MM.1S (cell line): ENCODE results near the gene ZNF181.

Experiments used
- EZH2 ChIP-seq: fragments of 300-600 bp; sonication (generic); optimal IDR thresholded peaks from 2 replicates; pipeline ENCODE3; 2017; ENCODE audit warnings: low read depth, mild to moderate bottlenecking, antibody characterized with exemption, low read length, mixed read lengths
- TF ChIP-seq, protein P1 (sequence below): fragments of 300-600 bp; sonication (generic); IDR thresholded peaks from 2 replicates; pipeline ENCODE4 v1.5.1; 2016; ENCODE audit warnings: antibody characterized with exemption, low read length, mixed read lengths

DNA sequence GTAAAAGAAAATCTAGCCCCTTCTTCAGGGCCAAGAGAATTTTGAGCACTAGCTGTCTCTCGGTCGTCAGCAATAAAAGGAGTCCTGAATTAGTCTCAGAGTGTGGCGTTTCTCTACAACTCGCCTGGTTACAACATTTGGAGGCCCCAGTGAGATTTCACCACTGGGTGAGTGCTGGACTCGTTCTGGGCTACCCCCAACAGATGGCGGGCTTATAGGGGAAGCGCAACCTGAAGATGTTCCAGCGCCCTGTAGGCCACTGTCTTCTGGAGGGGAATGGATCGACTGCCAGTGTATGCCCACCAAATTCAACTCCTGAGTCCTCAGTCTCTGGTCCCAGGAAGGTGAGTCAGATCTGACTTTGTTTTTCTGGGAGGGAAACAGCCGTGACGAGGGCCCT is 11.7 kb upstream of the ZNF181 start:
- TF ChIP-seq, protein P1, sequence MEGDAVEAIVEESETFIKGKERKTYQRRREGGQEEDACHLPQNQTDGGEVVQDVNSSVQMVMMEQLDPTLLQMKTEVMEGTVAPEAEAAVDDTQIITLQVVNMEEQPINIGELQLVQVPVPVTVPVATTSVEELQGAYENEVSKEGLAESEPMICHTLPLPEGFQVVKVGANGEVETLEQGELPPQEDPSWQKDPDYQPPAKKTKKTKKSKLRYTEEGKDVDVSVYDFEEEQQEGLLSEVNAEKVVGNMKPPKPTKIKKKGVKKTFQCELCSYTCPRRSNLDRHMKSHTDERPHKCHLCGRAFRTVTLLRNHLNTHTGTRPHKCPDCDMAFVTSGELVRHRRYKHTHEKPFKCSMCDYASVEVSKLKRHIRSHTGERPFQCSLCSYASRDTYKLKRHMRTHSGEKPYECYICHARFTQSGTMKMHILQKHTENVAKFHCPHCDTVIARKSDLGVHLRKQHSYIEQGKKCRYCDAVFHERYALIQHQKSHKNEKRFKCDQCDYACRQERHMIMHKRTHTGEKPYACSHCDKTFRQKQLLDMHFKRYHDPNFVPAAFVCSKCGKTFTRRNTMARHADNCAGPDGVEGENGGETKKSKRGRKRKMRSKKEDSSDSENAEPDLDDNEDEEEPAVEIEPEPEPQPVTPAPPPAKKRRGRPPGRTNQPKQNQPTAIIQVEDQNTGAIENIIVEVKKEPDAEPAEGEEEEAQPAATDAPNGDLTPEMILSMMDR, result no peak
- TF ChIP-seq EZH2, result no peak
